Kidney glomerular epithelial cell (primary cell): ENCODE measurements around the gene PTCH2.

Source experiments
- DNase-seq: peaks from one replicate; lab custom pipeline; 2025; lab: John Stamatoyannopoulos, UW

The PTCH2 gene

GRCh38 chr1:44777969-44778635 lies 65.0 kb downstream of the PTCH2 start:
- DNase-seq = no peak

GRCh38 chr1:44777547-44777946 lies 65.5 kb downstream of the PTCH2 start:
- DNase-seq = no peak

- no peak for DNase-seq
These were observed 66.4 kb downstream of the PTCH2 start for GRCh38 chr1:44776730-44777068.

GRCh38 chr1:44775930-44776729 lies 66.9 kb downstream of the PTCH2 start:
- peak; percentile 20 for DNase-seq

GRCh38 chr1:44775078-44775929 lies 67.7 kb downstream of the PTCH2 start, which contains the start of gene RPS8:
TSS of gene RPS8 (plus strand) at chr1:44775540. CDS start at chr1:44775597, 57 bp downstream.
- peak; percentile 79 for DNase-seq
